Measurements from ENCODE around the gene L1CAM. TPM values are rescaled to one million over a fixed set of nuclear protein-coding genes. Genes with fewer than 3 reads are reported as not detected.

L1CAM gene
- polyA plus RNA-seq, 3 donors: 0.55 TPM; not detected in 2

GRCh38 chrX:153929576-153929975, 43.6 kb upstream of the L1CAM start:
- Histone ChIP-seq H3K4me2 (replicated peaks; ENCODE audit: extremely low read depth, low read length, poor library complexity, severe bottlenecking) (no peak overlapping the region), H2AFZ (ENCODE audit: insufficient read depth, low read depth, low read length, poor library complexity, severe bottlenecking) (no peak overlapping the region), H3K27ac (ENCODE audit: low read depth in 1 of 2, low read length in 2 of 2) (peak overlapping the region; percentile 27 to 50), H3K79me2 (ENCODE audit: insufficient read depth, low read length) (peaks cover 61% of the 10 kb centered on the region), H3K36me3 (replicated peaks in 1 of 2; ENCODE audit: control insufficient read depth in 1 of 2, insufficient read depth in 2 of 2, low read length in 2 of 2) (peaks cover 31 to 36% of the 10 kb centered on the region in 2 donors), H3K4me1 (ENCODE audit: control insufficient read depth in 1 of 2, insufficient read depth in 2 of 2, low read length in 2 of 2) (peaks cover 49 to 70% of the 10 kb centered on the region in 2 donors), H4K20me1 (ENCODE audit: insufficient read depth, low read length) (peaks cover 90% of the 10 kb centered on the region), H3K9me3 (replicated peaks in 1 of 2; ENCODE audit: control insufficient read depth in 1 of 2, insufficient read depth in 1 of 2, low read length in 2 of 2) (no peaks in the 10 kb centered on the region), H3K9ac (ENCODE audit: insufficient read depth, low read length, poor library complexity, severe bottlenecking) (no peak overlapping the region), H3K4me3 (replicated peaks in 1 of 3; ENCODE audit: low read depth in 2 of 3, low read length in 3 of 3) (no peak overlapping the region), H3K27me3 (ENCODE audit: control insufficient read depth in 2 of 2, insufficient read depth in 2 of 2, low read length in 2 of 2) (peaks cover 0 to 3% of the 10 kb centered on the region in 2 donors)
- TF ChIP-seq, protein P1, sequence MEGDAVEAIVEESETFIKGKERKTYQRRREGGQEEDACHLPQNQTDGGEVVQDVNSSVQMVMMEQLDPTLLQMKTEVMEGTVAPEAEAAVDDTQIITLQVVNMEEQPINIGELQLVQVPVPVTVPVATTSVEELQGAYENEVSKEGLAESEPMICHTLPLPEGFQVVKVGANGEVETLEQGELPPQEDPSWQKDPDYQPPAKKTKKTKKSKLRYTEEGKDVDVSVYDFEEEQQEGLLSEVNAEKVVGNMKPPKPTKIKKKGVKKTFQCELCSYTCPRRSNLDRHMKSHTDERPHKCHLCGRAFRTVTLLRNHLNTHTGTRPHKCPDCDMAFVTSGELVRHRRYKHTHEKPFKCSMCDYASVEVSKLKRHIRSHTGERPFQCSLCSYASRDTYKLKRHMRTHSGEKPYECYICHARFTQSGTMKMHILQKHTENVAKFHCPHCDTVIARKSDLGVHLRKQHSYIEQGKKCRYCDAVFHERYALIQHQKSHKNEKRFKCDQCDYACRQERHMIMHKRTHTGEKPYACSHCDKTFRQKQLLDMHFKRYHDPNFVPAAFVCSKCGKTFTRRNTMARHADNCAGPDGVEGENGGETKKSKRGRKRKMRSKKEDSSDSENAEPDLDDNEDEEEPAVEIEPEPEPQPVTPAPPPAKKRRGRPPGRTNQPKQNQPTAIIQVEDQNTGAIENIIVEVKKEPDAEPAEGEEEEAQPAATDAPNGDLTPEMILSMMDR (IDR thresholded peaks at IDR 0.05): no peak
- H3K27me3 Mint-ChIP-seq (ENCODE audit: low read depth in 3 of 3): peaks cover 0 to 27% (median 2%) of the 10 kb centered on the region in 3 donors
- H3K36me3 Mint-ChIP-seq: peaks cover 17 to 32% of the 10 kb centered on the region in 2 donors
- H3K4me3 Mint-ChIP-seq: no peak overlapping the region
- no peak for DNase-seq
- H3K9me3 Mint-ChIP-seq: peaks cover 0 to 18% (median 6%) of the 10 kb centered on the region in 7 donors
- peaks cover 24% of the 10 kb centered on the region for H3K4me1 Mint-ChIP-seq
- peak overlapping the region in 6 of 7 donors; percentile 16 to 95 (median 66) for H3K27ac Mint-ChIP-seq
- WGBS (ENCODE audit: insufficient coverage): 100% methylated on average over 2 of the region's 10 CpGs
- intact Hi-C loops (cut with micrococcal nuclease): loop anchor here (5.0 to 10.0 kb wide), 4 partner anchors 135 to 207 kb away; partner anchors contain the start of genes IDH3G (in 2 of the 2), SSR4 (in 2 of the 2), ABCD1 (in 1 of the 2) and BCAP31 (in 1 of the 2)

DNA sequence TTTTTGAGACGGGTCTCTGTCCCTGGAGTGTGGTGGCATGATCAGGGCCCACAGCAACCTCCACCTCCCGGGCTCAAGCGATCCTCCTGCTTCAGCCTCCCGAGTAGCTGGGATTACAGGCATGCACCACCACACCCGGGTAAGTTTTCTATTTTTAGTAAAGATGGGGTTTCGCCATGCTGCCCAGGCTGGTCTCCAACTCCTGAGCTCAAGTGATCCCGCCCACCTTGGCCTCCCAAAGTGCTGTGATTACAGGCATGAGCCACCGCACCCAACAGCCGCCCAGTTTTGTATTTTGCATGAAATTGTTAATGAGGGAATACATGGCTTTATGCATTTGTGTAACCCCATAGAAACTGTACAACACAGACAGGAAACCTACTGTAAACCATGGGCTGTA, 42.9 kb upstream of the L1CAM start:
- H3K4me2 ChIP-seq (replicated peaks; ENCODE audit: extremely low read depth, low read length, poor library complexity, severe bottlenecking): peak overlapping the region; percentile 97
- peak overlapping the region in 1 of 3 experiments; percentile 89 for H3K4me3 ChIP-seq (replicated peaks in 1 of 3; ENCODE audit: low read depth in 2 of 3, low read length in 3 of 3)
- no peak for DNase-seq
- no peak overlapping the region for H3K9ac ChIP-seq (ENCODE audit: insufficient read depth, low read length, poor library complexity, severe bottlenecking)
- Mint-ChIP-seq H3K36me3 (peaks cover 17 to 32% of the 10 kb centered on the region in 2 donors), H3K27me3 (ENCODE audit: low read depth in 3 of 3) (peaks cover 0 to 27% (median 2%) of the 10 kb centered on the region in 3 donors), H3K4me3 (no peak overlapping the region), H3K27ac (peak overlapping the region; percentile 54 to 95 (median 77)), H3K4me1 (peaks cover 23% of the 10 kb centered on the region), H3K9me3 (peaks cover 0 to 17% (median 6%) of the 10 kb centered on the region in 7 donors)
- no peaks in the 10 kb centered on the region for H3K9me3 ChIP-seq (replicated peaks in 1 of 2; ENCODE audit: control insufficient read depth in 1 of 2, insufficient read depth in 1 of 2, low read length in 2 of 2)
- H3K27ac ChIP-seq (ENCODE audit: low read depth in 1 of 2, low read length in 2 of 2): peak overlapping the region; percentile 33 to 40
- no peak overlapping the region for H2AFZ ChIP-seq (ENCODE audit: insufficient read depth, low read depth, low read length, poor library complexity, severe bottlenecking)
- H4K20me1 ChIP-seq (ENCODE audit: insufficient read depth, low read length): peaks cover 91% of the 10 kb centered on the region
- H3K36me3 ChIP-seq (replicated peaks in 1 of 2; ENCODE audit: control insufficient read depth in 1 of 2, insufficient read depth in 2 of 2, low read length in 2 of 2): peaks cover 31 to 36% of the 10 kb centered on the region in 2 donors
- intact Hi-C loops (cut with micrococcal nuclease): loop anchor here (5.0 to 10.0 kb wide), 4 partner anchors 134 to 207 kb away; partner anchors contain the start of genes IDH3G (in 2 of the 2), SSR4 (in 2 of the 2), ABCD1 (in 1 of the 2) and BCAP31 (in 1 of the 2)
- no CpG with 5 or more reads among the region's 9 CpGs for WGBS (ENCODE audit: insufficient coverage)
- H3K4me1 ChIP-seq (ENCODE audit: control insufficient read depth in 1 of 2, insufficient read depth in 2 of 2, low read length in 2 of 2): peaks cover 46 to 70% of the 10 kb centered on the region in 2 donors
- peaks cover 0 to 3% of the 10 kb centered on the region in 2 donors for H3K27me3 ChIP-seq (ENCODE audit: control insufficient read depth in 2 of 2, insufficient read depth in 2 of 2, low read length in 2 of 2)
- TF ChIP-seq, protein P1 (IDR thresholded peaks at IDR 0.05): no peak
- H3K79me2 ChIP-seq (ENCODE audit: insufficient read depth, low read length): peaks cover 61% of the 10 kb centered on the region

Measured in CD14-positive monocyte (primary cell).